Peyer's patch (tissue), 4 donors: ENCODE measurements around the gene TMEM63B.

ENCODE experiments used
- CTCF ChIP-seq, 6 experiments: fragments of 450-650 bp in 4 of 6; fragments of 200-600 bp in 2 of 6; sonication (generic) in 1 of 6; IDR thresholded peaks; one replicate each; pipeline ENCODE4 v1.5.1; 2017 to 2019; ENCODE audit warnings: antibody characterized with exemption in 6 of 6, mild to moderate bottlenecking in 3 of 6, moderate library complexity in 1 of 6
- POLR2A ChIP-seq, 2 donors: fragments of 450-650 bp; IDR thresholded peaks; one replicate each; pipeline ENCODE4 v1.5.1; 2017; ENCODE audit warnings: antibody characterized with exemption in 2 of 2, mild to moderate bottlenecking in 2 of 2, moderate library complexity in 2 of 2

GRCh38 chr6:44148306-44148705 is 21.0 kb downstream of the TMEM63B start:
- TF ChIP-seq CTCF (IDR thresholded peaks at IDR 0.05) (no peak), POLR2A (IDR thresholded peaks at IDR 0.05) (no peak)
